OCI-M2 (cell line): ENCODE results near the gene GPX2.
A peak's percentile ranks its signal among the peaks of the same experiment; 100 is the strongest.
"Not testable (repeated sequence)": the region's sequence is repeated elsewhere in the genome, so short reads cannot be mapped to it uniquely, and the experiment has no call there.

ENCODE experiments used
- DNase-seq: peaks from one replicate; lab custom pipeline; 2025; ENCODE audit not compliant: unreplicated experiment; lab: John Stamatoyannopoulos, UW

GPX2 gene

GRCh38 chr14:64915029-64915424 lies 27.5 kb downstream of the GPX2 start:
- DNase-seq: no peak

- DNase-seq: peak; percentile 74
These were observed 28.1 kb downstream of the GPX2 start, which contains the start of gene CHURC1 for GRCh38 chr14:64914237-64915028. Gene CHURC1 (plus strand): TSS chr14:64914455. CDS start chr14:64914496, 41 bp downstream.

GRCh38 chr14:64913477-64913876 lies 29.1 kb downstream of the GPX2 start:
- DNase-seq: not testable (repeated sequence)

GRCh38 chr14:64912261-64912660 lies 30.3 kb downstream of the GPX2 start:
- no peak for DNase-seq

- no peak for DNase-seq
These were observed 31.6 kb downstream of the GPX2 start for GRCh38 chr14:64910847-64911495.

- DNase-seq: no peak
These were observed 36.5 kb downstream of the GPX2 start for GRCh38 chr14:64906022-64906421.

GRCh38 chr14:64899958-64900357 lies 42.6 kb downstream of the GPX2 start:
- DNase-seq: no peak

GRCh38 chr14:64891839-64892375 lies 50.6 kb downstream of the GPX2 start:
- DNase-seq: no peak

- DNase-seq: no peak
These were observed 51.2 kb downstream of the GPX2 start for GRCh38 chr14:64891173-64891838.

- DNase-seq: no peak
These were observed 53.2 kb downstream of the GPX2 start for GRCh38 chr14:64889352-64889751.
